GM19023 (cell line): ENCODE results near the gene SHQ1.
A peak's percentile ranks its signal among the peaks of the same experiment; 100 is the strongest.

Experiments used
- ATAC-seq: cut with Tn5 transposase; IDR thresholded peaks from one replicate; pipeline ENCODE4 v1.9.1; 2021; ENCODE audit warnings: mild to moderate bottlenecking, moderate library complexity; ENCODE audit not compliant: unreplicated experiment

The SHQ1 gene

DNA sequence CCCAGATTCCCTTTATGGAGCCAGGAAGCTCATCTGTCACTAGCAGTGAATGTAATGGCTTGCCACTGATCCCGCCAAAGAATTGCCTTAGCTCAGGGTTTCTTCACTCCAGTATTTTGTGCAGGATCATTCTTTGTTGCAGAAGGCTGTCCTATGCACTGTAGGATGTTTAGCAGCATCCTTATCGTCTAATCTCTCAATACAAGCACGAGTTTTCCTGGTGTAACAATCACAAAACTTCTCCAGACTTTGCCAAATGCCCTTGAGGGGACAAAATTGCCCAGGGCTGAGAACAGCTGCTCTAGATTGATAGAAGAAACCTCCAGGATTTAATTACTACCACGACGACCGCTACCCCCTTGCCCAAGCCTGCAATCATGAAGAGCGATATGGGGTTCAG is 6.8 kb upstream of the SHQ1 start:
- ATAC-seq, result no peak

GRCh38 chr3:72848703-72849081 is 447 bp upstream of the SHQ1 start:
- peak; percentile 43 for ATAC-seq

GRCh38 chr3:72847282-72847681 is 963 bp downstream of the SHQ1 start:
- ATAC-seq, result no peak

DNA sequence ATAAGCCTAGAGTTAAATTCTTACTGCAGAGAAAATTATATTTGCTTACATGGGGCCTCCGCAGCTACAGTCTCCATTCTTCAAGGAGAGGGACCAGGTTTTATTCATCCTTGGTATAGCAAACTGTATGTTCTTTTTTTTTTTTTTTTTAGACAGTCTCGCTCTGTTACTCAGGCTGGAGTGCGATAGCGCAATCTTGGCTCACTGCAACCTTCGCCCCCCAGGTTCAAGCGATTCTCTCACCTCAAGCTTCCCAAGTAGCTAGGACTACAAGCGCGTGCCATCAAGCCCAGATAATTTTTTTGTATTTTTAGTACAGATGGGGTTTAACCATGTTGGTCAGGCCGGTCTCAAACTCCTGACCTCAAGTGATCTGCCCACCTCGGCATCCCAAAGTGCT is 2.1 kb downstream of the SHQ1 start:
- ATAC-seq, result no peak

DNA sequence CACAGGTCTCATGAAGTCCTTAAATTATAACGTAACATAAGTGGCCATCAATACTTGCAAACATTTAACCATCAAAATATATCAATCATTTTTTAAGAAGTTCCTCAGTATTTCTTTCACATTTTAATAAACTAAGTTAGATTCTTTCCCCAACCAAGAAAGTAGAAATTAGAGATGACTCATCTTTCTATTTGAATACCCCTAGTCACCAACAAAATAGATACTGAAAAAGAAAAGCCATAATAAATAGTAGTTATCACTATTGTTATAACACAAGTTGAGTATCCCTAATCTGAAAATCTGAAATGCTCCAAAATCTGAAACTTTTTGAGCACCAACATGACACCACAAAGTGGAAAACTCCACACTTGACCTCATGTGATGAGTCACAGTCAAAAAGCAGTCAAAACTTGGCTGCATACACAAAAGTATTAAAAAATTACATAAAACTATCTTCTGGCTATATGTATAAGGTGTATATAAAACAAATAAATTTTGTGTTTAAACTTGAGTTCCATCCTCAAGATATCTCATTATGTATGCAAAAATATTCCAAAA is 3.7 kb downstream of the SHQ1 start:
- no peak for ATAC-seq

GRCh38 chr3:72839057-72839456 is 9.2 kb downstream of the SHQ1 start:
- no peak for ATAC-seq

DNA sequence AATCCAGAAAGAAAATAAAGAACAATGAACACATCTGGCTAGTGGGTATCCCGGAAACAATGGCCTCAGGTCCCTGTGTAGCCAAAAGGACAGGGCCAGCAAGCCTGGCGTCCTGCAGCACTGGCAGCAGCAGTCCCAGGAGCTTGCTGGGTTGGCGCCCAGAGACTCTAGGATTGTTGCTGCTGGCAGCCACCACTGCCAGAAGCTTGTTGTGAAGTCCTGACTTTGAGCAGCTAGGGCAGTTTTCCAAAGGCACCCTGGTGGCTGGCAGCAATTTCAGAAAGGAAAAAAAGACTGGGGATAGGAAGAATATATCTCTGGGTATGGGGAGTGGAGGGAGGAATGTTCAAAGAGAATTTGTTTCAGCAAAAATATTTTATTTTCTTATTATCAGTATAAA is 11.3 kb downstream of the SHQ1 start:
- no peak for ATAC-seq

- ATAC-seq, result no peak
These were observed 11.8 kb downstream of the SHQ1 start for GRCh38 chr3:72836416-72836815.

- no peak for ATAC-seq
These were observed 17.6 kb downstream of the SHQ1 start for GRCh38 chr3:72830452-72831223.

GRCh38 chr3:72829701-72830100 is 18.5 kb downstream of the SHQ1 start:
- ATAC-seq, result no peak

DNA sequence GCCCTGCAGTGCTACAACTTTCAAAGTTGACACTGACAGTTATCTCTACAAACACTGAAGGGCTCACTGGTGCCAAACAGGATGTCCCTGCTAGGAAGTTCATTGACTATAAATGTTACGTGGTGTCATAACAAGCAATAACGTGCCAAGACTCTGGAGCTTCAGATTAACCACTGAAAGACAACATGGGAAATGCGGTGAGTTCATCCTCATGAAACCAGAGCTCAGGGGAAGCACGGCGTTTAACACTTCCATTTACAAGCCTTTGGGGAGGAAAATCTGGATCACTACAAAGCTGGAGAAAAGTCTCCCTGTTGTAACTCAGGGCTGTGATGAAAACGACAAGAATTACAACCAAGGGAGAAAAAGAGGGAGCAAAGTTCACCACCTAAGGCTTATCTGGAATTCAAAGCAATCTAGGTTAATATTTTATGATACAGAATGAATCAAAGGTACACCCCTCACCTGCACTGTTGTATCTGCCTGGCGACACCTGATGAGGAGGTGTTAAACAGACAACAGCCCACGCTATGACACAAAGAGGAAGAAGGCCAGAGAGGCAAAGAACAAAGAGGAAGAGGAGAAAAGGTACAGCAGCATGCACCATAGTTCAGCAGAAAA is 27.0 kb downstream of the SHQ1 start:
- no peak for ATAC-seq

GRCh38 chr3:72820415-72820814 is 27.8 kb downstream of the SHQ1 start:
- no peak for ATAC-seq

DNA sequence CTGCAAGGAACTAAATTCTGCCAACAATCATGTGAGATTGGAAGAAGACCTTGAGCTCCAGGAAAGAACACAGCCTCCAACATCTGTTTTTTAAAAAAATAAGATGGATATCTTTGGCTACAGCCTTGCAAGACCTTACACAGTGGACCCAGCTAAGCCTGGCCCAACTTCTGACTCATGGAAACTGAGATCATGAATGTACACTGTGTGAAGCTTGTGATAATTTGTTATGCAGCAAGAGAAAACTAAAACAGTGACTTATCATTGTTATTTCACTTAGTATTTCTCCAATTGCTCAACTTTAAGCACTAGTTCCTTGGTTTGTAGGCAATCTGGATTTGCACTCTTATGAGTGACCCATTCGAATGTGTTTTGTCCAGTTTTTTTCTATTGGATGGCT is 29.3 kb downstream of the SHQ1 start:
- ATAC-seq, result no peak

DNA sequence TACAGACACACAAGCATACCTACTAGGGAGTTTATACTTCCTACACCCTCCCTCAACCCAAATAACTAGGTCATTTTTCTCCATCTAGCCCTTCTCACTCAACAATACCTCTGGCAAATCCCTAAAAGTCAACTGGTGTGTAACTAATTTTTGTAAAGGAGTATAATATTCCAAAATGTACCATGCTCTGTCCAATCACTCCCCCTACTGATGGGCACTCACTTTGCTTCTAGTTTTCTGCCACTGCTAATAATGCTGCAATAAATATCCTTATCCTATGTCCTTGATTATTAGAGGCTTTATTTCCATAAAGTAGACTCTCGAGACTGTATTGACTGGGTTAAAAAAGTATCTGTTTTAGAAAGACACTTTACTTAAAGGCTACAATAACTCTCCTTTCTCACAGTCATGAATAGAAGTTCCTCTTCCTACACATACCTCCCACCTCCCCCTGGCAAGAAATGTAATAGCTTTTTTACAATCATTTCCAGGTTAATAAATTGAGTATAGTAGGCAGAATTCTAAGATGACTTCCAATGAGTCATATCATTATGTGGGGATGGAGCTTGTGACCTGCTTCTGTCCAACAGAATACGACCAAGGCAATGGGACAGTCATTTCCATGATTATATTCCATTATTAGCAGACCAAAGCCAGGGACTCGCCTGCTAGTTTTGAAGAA is 30.0 kb downstream of the SHQ1 start:
- ATAC-seq, result no peak

- peak; percentile 65 for ATAC-seq
These were observed 31.3 kb downstream of the SHQ1 start for GRCh38 chr3:72816862-72817355.

GRCh38 chr3:72814308-72814707 is 33.9 kb downstream of the SHQ1 start:
- no peak for ATAC-seq

GRCh38 chr3:72812201-72812600 is 36.0 kb downstream of the SHQ1 start:
- no peak for ATAC-seq

GRCh38 chr3:72811571-72811970 is 36.7 kb downstream of the SHQ1 start:
- no peak for ATAC-seq

GRCh38 chr3:72810659-72811434 is 37.4 kb downstream of the SHQ1 start:
- no peak for ATAC-seq

- no peak for ATAC-seq
These were observed 38.2 kb downstream of the SHQ1 start for GRCh38 chr3:72810063-72810462.

DNA sequence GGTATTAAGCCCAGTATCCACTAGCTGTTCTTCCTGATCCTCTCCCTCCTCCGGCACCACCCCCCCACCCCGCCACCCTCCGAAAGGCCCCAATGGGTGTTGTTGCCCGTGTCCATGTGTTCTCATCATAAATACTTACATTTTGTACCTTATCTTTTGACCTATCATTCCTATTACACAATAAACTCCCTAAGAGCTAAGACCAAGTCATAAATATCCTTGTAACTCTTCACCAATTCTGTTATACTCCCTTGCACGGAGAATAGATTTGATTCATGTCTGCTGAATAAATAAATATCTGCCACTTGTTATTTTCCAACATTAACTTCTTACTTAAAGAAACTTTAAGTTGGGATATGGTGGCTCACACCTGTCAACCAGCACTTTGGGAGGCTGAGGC is 43.9 kb downstream of the SHQ1 start:
- no peak for ATAC-seq
